MM.1S (cell line): ENCODE results near the gene COL26A1.

ENCODE experiments used
- EZH2 ChIP-seq: fragments of 300-600 bp; sonication (generic); optimal IDR thresholded peaks from 2 replicates; pipeline ENCODE3; 2017; ENCODE audit warnings: low read depth, mild to moderate bottlenecking, antibody characterized with exemption, low read length, mixed read lengths
- EZH2phosphoT487 ChIP-seq: fragments of 300-600 bp; sonication (generic); IDR thresholded peaks from 2 replicates; pipeline ENCODE4 v1.6.1; 2018; ENCODE audit warnings: antibody characterized with exemption, low read length
- TF ChIP-seq, protein P1 (sequence below): fragments of 300-600 bp; sonication (generic); IDR thresholded peaks from 2 replicates; pipeline ENCODE4 v1.5.1; 2016; ENCODE audit warnings: antibody characterized with exemption, low read length, mixed read lengths

DNA sequence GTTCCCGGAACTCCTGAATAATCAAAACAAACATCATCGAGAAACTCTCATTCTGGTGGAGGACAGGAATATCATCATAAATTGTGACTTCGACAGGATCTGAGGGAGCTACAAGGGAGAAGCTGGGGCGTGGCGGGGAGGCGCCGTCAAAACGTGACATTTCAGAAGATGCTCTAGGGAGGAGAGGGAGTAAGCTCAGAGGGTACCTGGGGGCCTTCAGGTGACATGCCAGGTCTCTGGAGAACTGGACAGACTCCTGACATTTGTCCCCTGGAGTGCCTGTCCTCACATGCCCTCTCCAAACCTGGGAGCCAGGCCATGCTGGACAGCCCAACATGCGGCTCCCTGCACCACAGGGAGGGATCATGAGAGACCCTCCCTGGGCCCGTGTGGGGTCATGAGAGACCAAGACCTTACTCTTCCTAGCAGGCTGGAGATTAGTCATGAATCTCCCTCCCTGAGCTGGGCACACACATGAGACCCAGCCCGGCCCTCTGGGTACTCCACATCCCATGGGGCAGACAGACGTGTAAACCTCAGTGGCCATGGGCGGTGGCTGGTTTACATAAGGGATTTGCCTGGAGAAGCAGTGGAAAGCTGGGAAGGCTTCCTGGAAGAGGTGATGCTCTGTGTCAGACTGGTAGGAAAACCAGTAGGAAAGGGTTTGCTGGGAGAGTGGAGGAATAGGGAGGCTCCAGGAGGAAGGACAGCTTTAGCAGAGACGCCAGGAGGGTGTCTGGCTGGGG lies 185.4 kb downstream of the COL26A1 start:
- TF ChIP-seq, protein P1, sequence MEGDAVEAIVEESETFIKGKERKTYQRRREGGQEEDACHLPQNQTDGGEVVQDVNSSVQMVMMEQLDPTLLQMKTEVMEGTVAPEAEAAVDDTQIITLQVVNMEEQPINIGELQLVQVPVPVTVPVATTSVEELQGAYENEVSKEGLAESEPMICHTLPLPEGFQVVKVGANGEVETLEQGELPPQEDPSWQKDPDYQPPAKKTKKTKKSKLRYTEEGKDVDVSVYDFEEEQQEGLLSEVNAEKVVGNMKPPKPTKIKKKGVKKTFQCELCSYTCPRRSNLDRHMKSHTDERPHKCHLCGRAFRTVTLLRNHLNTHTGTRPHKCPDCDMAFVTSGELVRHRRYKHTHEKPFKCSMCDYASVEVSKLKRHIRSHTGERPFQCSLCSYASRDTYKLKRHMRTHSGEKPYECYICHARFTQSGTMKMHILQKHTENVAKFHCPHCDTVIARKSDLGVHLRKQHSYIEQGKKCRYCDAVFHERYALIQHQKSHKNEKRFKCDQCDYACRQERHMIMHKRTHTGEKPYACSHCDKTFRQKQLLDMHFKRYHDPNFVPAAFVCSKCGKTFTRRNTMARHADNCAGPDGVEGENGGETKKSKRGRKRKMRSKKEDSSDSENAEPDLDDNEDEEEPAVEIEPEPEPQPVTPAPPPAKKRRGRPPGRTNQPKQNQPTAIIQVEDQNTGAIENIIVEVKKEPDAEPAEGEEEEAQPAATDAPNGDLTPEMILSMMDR = no peak
- no peak for TF ChIP-seq EZH2
- TF ChIP-seq EZH2phosphoT487 = no peak
